ENCODE results near the gene LYPD1. TPM values are rescaled to one million over a fixed set of nuclear protein-coding genes. Genes with fewer than 3 reads are reported as not detected.

LYPD1 gene
- 1.3 TPM for polyA plus RNA-seq (2013, experiment 1 of 2)
- 1.5 TPM for polyA plus RNA-seq (2013, experiment 2 of 2)

- Histone ChIP-seq H3K9ac (ENCODE audit: low read length) (no peak within 1 kb of the TSS), H3K23ac (ENCODE audit: low read length in 2 of 2) (peak within 1 kb of the TSS in 1 of 2 experiments; percentile 72), H3K14ac (ENCODE audit: low read length in 2 of 2) (peak within 1 kb of the TSS in 1 of 2 experiments; percentile 79), H4K8ac (ENCODE audit: low read length) (no peak within 1 kb of the TSS), H3K4me2 (ENCODE audit: low read length, poor library complexity, severe bottlenecking) (peak within 1 kb of the TSS; percentile 99), H2AK5ac (ENCODE audit: low read length, severe bottlenecking) (no peak within 1 kb of the TSS), H3K79me1 (replicated peaks; ENCODE audit: low read length, poor library complexity, severe bottlenecking) (peaks cover 10% of the 10 kb centered on the region), H3K27ac (ENCODE audit: low read length, poor library complexity, severe bottlenecking) (peak within 1 kb of the TSS; percentile 38), H2AFZ (ENCODE audit: low read depth, low read length) (no peak within 1 kb of the TSS), H3K27me3 (ENCODE audit: control insufficient read depth in 1 of 2, insufficient read depth in 1 of 2, low read length in 2 of 2) (peaks cover 5 to 47% of the 10 kb centered on the region in 2 experiments), H3K4me1 (ENCODE audit: control insufficient read depth, insufficient read depth, low read depth, low read length) (peaks cover 30% of the 10 kb centered on the region), H3K9me3 (ENCODE audit: control insufficient read depth, low read length) (no peaks in the 10 kb centered on the region), H3K18ac (ENCODE audit: low read depth in 1 of 2, low read length in 2 of 2) (peak within 1 kb of the TSS in 1 of 2 experiments; percentile 30), H2BK15ac (ENCODE audit: low read depth, poor library complexity, severe bottlenecking) (no peak within 1 kb of the TSS), H2BK5ac (ENCODE audit: low read depth, low read length, poor library complexity, severe bottlenecking) (peak within 1 kb of the TSS; percentile 26), H4K91ac (ENCODE audit: low read length) (peak within 1 kb of the TSS; percentile 29), H2BK120ac (ENCODE audit: low read depth, low read length) (no peak within 1 kb of the TSS), H3K4ac (ENCODE audit: low read depth in 1 of 2, low read length in 2 of 2) (no peak within 1 kb of the TSS), H2BK12ac (ENCODE audit: low read length in 2 of 2) (no peak within 1 kb of the TSS), H3K36me3 (ENCODE audit: control insufficient read depth in 1 of 2, insufficient read depth in 2 of 2, low read depth in 1 of 2, low read length in 2 of 2) (no peaks in the 10 kb centered on the region), H3K4me3 (ENCODE audit: insufficient read depth in 1 of 2, low read depth in 1 of 2, low read length in 2 of 2) (peak within 1 kb of the TSS; percentile 57 to 73)
- 0% methylated on average over 11 of the region's 59 CpGs for WGBS
- DNase-seq = peak; percentile 9
Observed at GRCh38 chr2:132669908-132670495, at the start of gene LYPD1. Gene LYPD1 (minus strand): TSS chr2:132670205. CDS start chr2:132669932, 273 bp downstream.

- no peak overlapping the region for H3K4me3 ChIP-seq (ENCODE audit: insufficient read depth in 1 of 2, low read depth in 1 of 2, low read length in 2 of 2)
Observed at GRCh38 chr2:132719480-132719879, 49.5 kb upstream of the LYPD1 start.

GRCh38 chr2:132716954-132717353 is 46.9 kb upstream of the LYPD1 start:
- no peaks in the 10 kb centered on the region for H3K27me3 ChIP-seq (ENCODE audit: control insufficient read depth in 1 of 2, insufficient read depth in 1 of 2, low read length in 2 of 2)
- no peak overlapping the region for H3K4me3 ChIP-seq (ENCODE audit: insufficient read depth in 1 of 2, low read depth in 1 of 2, low read length in 2 of 2)
- peaks cover 3% of the 10 kb centered on the region for H3K9me3 ChIP-seq (ENCODE audit: control insufficient read depth, low read length)
- no peak overlapping the region for H3K23ac ChIP-seq (ENCODE audit: low read length in 2 of 2)
- no peak for DNase-seq
- no peak overlapping the region for H3K27ac ChIP-seq (ENCODE audit: low read length, poor library complexity, severe bottlenecking)
- no peak overlapping the region for H2AFZ ChIP-seq (ENCODE audit: low read depth, low read length)
- no peaks in the 10 kb centered on the region for H3K79me1 ChIP-seq (replicated peaks; ENCODE audit: low read length, poor library complexity, severe bottlenecking)
- no peak overlapping the region for H2BK5ac ChIP-seq (ENCODE audit: low read depth, low read length, poor library complexity, severe bottlenecking)
- no peak overlapping the region for H4K8ac ChIP-seq (ENCODE audit: low read length)
- no peak overlapping the region for H3K4me2 ChIP-seq (ENCODE audit: low read length, poor library complexity, severe bottlenecking)
- H3K4ac ChIP-seq (ENCODE audit: low read depth in 1 of 2, low read length in 2 of 2) = no peak overlapping the region
- H4K91ac ChIP-seq (ENCODE audit: low read length) = no peak overlapping the region
- no peaks in the 10 kb centered on the region for H3K36me3 ChIP-seq (ENCODE audit: control insufficient read depth in 1 of 2, insufficient read depth in 2 of 2, low read depth in 1 of 2, low read length in 2 of 2)
- no peak overlapping the region for H3K9ac ChIP-seq (ENCODE audit: low read length)
- H3K14ac ChIP-seq (ENCODE audit: low read length in 2 of 2) = no peak overlapping the region
- H2BK15ac ChIP-seq (ENCODE audit: low read depth, poor library complexity, severe bottlenecking) = no peak overlapping the region
- no peak overlapping the region for H2BK12ac ChIP-seq (ENCODE audit: low read length in 2 of 2)
- H3K4me1 ChIP-seq (ENCODE audit: control insufficient read depth, insufficient read depth, low read depth, low read length) = no peaks in the 10 kb centered on the region
- H2AK5ac ChIP-seq (ENCODE audit: low read length, severe bottlenecking) = no peak overlapping the region
- 69% methylated on average over 2 of the region's 2 CpGs for WGBS
- H3K18ac ChIP-seq (ENCODE audit: low read depth in 1 of 2, low read length in 2 of 2) = no peak overlapping the region
- no peak overlapping the region for H2BK120ac ChIP-seq (ENCODE audit: low read depth, low read length)

More at GRCh38 chr2:132719480-132719879, 49.5 kb upstream of the LYPD1 start:
- Histone ChIP-seq H2AK5ac (ENCODE audit: low read length, severe bottlenecking) (no peak overlapping the region), H2BK15ac (ENCODE audit: low read depth, poor library complexity, severe bottlenecking) (no peak overlapping the region), H3K18ac (ENCODE audit: low read depth in 1 of 2, low read length in 2 of 2) (no peak overlapping the region), H3K27me3 (ENCODE audit: control insufficient read depth in 1 of 2, insufficient read depth in 1 of 2, low read length in 2 of 2) (no peaks in the 10 kb centered on the region), H2AFZ (ENCODE audit: low read depth, low read length) (no peak overlapping the region), H3K36me3 (ENCODE audit: control insufficient read depth in 1 of 2, insufficient read depth in 2 of 2, low read depth in 1 of 2, low read length in 2 of 2) (no peaks in the 10 kb centered on the region), H3K4me1 (ENCODE audit: control insufficient read depth, insufficient read depth, low read depth, low read length) (no peaks in the 10 kb centered on the region), H3K27ac (ENCODE audit: low read length, poor library complexity, severe bottlenecking) (no peak overlapping the region), H3K14ac (ENCODE audit: low read length in 2 of 2) (no peak overlapping the region), H2BK12ac (ENCODE audit: low read length in 2 of 2) (no peak overlapping the region), H4K8ac (ENCODE audit: low read length) (no peak overlapping the region), H3K4me2 (ENCODE audit: low read length, poor library complexity, severe bottlenecking) (no peak overlapping the region), H3K23ac (ENCODE audit: low read length in 2 of 2) (no peak overlapping the region), H3K9me3 (ENCODE audit: control insufficient read depth, low read length) (peaks cover 4% of the 10 kb centered on the region), H2BK120ac (ENCODE audit: low read depth, low read length) (no peak overlapping the region), H2BK5ac (ENCODE audit: low read depth, low read length, poor library complexity, severe bottlenecking) (no peak overlapping the region), H3K79me1 (replicated peaks; ENCODE audit: low read length, poor library complexity, severe bottlenecking) (no peaks in the 10 kb centered on the region), H3K4ac (ENCODE audit: low read depth in 1 of 2, low read length in 2 of 2) (no peak overlapping the region), H3K9ac (ENCODE audit: low read length) (no peak overlapping the region), H4K91ac (ENCODE audit: low read length) (no peak overlapping the region)
- no peak for DNase-seq
- WGBS = 77% methylated on average over 9 of the region's 9 CpGs

GRCh38 chr2:132715386-132716351 is 45.7 kb upstream of the LYPD1 start:
- Histone ChIP-seq H3K18ac (ENCODE audit: low read depth in 1 of 2, low read length in 2 of 2) (no peak overlapping the region), H3K9ac (ENCODE audit: low read length) (no peak overlapping the region), H2AFZ (ENCODE audit: low read depth, low read length) (no peak overlapping the region), H3K4ac (ENCODE audit: low read depth in 1 of 2, low read length in 2 of 2) (no peak overlapping the region), H4K91ac (ENCODE audit: low read length) (no peak overlapping the region), H3K4me1 (ENCODE audit: control insufficient read depth, insufficient read depth, low read depth, low read length) (no peaks in the 10 kb centered on the region), H3K4me2 (ENCODE audit: low read length, poor library complexity, severe bottlenecking) (no peak overlapping the region), H3K36me3 (ENCODE audit: control insufficient read depth in 1 of 2, insufficient read depth in 2 of 2, low read depth in 1 of 2, low read length in 2 of 2) (no peaks in the 10 kb centered on the region), H2BK120ac (ENCODE audit: low read depth, low read length) (no peak overlapping the region), H3K27ac (ENCODE audit: low read length, poor library complexity, severe bottlenecking) (no peak overlapping the region), H2BK15ac (ENCODE audit: low read depth, poor library complexity, severe bottlenecking) (no peak overlapping the region), H3K27me3 (ENCODE audit: control insufficient read depth in 1 of 2, insufficient read depth in 1 of 2, low read length in 2 of 2) (no peaks in the 10 kb centered on the region), H4K8ac (ENCODE audit: low read length) (no peak overlapping the region), H3K14ac (ENCODE audit: low read length in 2 of 2) (no peak overlapping the region), H2BK12ac (ENCODE audit: low read length in 2 of 2) (no peak overlapping the region), H2AK5ac (ENCODE audit: low read length, severe bottlenecking) (no peak overlapping the region), H3K79me1 (replicated peaks; ENCODE audit: low read length, poor library complexity, severe bottlenecking) (no peaks in the 10 kb centered on the region), H3K23ac (ENCODE audit: low read length in 2 of 2) (no peak overlapping the region), H3K4me3 (ENCODE audit: insufficient read depth in 1 of 2, low read depth in 1 of 2, low read length in 2 of 2) (no peak overlapping the region), H2BK5ac (ENCODE audit: low read depth, low read length, poor library complexity, severe bottlenecking) (no peak overlapping the region), H3K9me3 (ENCODE audit: control insufficient read depth, low read length) (no peaks in the 10 kb centered on the region)
- DNase-seq = no peak
- 67% methylated on average over 7 of the region's 7 CpGs for WGBS

All from mesenchymal stem cell (in vitro differentiated cells and primary cell).